HG03139 (cell line): ENCODE data around the gene C6orf58.
A peak's percentile ranks its signal among the peaks of the same experiment; 100 is the strongest.

ENCODE experiments used
- ATAC-seq: cut with Tn5 transposase; IDR thresholded peaks from one replicate; pipeline ENCODE4 v1.9.1; 2021; ENCODE audit not compliant: unreplicated experiment

The C6orf58 gene

DNA sequence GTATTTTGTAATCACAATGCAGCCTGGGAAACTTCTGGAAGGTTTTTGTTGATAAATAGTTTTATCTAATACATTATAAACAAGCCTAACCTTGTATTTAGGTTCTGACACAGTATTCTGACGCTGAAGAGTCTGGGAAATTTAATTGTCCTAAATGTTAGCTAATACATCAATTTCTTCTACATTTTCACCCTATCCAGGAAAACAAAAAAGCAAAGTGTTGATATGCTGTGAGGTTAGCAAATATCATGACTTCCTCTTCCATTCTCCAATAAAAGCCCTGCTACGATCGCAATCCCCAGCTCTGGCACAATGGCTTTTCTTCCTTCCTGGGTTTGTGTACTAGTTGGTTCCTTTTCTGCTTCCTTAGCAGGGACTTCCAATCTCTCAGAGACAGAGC lies at the start of gene C6orf58:
Gene C6orf58, plus strand, starts transcription at position 301 of the 400 bp plus-strand sequence. Its CDS starts 12 bp downstream, at position 313.
- ATAC-seq: no peak

DNA sequence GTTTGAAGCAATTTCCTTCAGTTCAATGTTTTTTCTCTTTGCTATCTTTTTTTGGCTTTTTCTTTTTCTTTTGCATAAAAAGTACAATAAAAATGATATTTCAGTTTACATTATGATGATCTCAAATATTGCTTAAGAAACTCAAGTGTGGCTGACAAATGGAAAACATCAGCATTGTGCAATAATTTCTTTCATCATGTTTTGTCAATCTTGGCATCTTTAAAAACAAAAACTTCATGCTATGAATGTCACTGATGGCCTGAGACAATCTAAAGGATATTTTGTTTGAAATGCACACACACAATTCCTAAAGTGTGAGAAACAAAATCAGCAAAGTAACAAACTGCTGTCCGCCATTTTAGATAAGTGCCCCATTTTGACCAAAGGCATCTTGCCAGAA lies 44.0 kb upstream of the C6orf58 start:
- ATAC-seq: no peak

DNA sequence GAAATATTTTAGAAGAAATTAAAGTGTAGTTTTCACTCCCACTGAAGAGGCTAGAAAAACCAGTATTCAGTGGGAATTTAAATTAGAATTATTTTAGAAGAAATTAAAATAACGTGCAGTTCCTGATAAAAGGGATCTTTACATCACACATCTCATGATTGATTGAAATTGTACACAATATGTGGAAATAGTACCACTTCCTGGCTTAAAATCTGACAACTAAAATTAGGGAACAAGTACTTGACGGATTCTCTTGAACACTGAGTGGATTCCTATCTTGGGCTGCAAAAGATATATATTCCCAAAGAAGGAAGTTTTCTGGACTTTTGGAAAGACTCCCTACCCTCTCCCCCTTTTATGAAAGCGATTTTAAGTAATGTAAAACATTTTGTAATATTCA lies 43.2 kb upstream of the C6orf58 start:
- no peak for ATAC-seq

DNA sequence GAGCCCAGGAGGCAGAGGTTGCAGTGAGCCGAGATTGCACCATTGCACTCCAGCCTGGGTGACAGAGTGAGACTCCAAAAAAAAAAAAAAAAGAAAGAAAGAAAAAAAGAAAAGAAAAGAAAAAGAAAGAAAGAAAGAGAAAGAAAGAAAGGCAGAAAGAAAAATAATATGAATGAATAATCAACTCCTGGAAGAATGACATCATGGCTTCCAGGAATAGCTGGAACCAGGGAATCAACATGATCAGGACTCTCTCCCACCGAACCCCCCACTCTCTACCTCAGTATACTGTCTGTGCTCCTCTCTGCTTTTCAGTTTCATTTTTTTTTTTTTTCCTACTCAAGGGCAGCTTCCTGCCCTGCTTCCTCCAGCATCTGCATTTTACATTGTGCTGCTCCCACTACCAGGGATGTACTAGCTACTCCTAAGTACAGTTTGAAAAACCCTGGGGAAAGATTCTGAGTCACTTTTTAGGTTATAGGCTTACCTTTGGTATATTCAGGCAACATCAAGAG lies 38.2 kb upstream of the C6orf58 start:
- ATAC-seq: no peak

DNA sequence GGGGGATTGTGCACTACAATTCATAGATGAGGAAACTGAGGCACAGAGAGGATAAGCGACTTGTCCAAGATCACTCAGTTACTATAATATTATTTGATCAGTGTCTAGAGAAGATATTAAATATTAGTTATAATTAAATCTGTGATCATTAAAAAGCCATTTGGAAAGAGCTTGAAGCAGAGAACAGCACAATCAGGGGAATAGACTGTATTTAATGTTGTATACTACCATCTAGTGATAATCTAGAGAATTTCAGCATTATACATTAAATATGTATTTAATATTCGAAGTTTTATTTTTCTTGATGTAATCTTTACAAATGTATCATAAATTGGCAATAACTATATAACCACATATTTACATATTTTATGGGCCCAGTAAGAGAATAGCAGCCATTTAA lies 37.7 kb upstream of the C6orf58 start:
- no peak for ATAC-seq

DNA sequence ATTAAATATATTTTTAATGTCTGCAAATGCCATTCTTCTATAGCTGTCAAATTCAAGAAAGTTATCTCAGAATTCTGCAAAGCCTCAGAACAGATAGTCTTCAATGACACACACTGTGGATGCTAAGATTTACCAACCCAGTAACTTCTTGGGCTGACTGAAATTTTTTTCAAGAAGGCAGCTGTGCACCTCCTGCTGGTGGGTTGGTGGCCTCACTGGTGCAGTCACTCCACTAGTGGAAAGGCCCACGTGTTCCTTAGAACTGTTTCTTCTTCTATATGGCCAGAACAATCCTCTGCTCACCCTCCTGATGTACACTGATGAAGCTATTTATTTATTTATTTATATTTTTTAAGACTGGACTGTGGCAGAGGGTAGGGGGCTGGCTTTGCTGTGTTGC lies 29.8 kb upstream of the C6orf58 start:
- ATAC-seq: no peak

DNA sequence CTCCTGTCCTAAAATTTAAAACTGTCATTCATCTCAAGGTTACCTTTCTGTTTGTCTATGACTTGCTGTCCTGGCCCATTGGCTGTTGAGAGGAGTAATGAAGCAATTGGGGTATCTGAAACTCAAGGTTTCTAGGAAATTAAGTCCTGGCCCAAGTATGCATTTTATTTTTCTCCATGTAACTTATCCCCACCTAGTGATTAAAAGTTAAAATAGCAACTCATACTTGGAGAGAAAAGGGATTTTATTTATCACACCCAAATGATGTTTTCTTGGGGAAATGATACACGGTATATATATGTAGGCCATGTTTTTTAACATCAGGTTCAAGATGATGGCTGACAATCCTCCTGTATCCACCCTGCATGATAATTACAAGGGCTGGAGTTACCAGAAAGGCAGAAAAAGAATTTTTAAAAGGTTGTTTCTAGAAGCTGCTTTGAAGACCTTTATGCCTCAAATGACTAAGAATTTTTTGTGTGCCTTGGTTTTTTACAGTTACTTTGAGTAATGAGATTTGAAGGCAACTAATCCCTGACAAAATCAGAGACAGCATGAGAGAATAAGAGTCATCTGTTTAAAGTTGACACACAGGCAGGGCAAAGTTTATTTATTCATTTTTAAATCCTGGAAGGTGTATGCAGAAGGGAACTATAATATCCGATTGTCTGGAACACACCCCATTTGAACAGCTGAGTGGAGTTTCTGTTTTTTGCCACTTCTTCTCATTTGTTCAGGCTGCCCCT lies 28.9 kb upstream of the C6orf58 start:
- ATAC-seq: no peak

DNA sequence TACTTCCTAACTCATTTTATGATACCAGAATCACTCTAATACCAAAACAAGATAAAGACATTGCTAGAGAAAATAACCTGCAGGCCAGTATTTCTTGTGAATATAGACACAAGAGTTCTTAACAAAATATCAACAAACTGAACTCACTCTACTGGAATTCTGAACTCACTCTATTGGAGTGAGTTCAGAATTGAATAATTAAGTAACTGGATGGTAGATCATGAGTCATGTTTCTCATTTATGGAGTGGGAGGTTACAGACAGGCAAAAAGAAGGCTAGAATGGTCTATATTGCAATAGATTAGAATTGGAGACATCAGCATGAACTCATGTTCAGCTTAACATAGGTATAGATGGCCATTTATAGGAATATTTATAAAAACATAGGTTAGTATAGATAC lies 26.6 kb upstream of the C6orf58 start:
- no peak for ATAC-seq

DNA sequence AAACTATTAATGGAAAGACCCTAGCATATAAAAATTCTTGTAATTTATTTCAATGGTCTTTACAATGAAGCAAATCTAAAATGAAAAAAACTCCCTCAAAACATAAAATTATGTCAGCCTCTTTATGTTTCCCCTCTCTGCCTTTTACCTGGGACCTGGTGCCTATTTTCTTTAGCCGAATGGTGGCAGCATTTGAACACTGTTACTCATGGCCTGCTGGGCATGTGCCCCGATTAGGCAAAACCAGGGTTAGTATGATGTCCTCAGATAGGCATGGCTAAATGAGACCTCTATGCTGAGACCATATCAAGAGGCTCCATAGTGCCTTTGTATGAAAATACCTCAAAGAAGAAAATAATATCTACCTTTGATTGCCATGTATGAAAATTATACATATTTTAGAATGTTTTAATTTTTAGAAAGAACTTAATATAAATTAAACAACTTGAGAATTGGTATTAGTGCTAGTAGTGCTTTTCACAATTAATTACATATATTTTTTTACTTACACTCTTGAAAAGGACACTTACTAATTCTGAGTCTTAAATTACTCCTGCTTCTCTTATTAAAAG lies 22.5 kb upstream of the C6orf58 start:
- ATAC-seq: peak; percentile 64

DNA sequence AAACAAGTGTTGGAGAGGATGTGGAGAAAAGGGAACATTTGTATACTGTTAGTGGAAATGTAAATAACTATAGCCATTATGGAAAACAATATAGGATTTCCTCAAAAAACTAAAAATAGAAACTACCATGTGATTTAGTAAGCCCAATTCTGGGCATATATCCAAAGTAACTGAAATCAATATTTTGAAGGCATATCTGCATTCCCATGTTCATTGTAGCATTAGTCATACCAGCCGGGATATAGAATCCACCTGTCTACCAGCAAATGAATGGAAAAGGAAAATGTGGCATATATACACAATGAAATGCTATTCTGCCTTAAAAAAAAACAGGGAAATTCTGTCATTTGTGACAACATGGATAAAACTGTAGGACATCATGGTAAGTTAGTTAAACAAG lies 15.3 kb upstream of the C6orf58 start:
- ATAC-seq: no peak

DNA sequence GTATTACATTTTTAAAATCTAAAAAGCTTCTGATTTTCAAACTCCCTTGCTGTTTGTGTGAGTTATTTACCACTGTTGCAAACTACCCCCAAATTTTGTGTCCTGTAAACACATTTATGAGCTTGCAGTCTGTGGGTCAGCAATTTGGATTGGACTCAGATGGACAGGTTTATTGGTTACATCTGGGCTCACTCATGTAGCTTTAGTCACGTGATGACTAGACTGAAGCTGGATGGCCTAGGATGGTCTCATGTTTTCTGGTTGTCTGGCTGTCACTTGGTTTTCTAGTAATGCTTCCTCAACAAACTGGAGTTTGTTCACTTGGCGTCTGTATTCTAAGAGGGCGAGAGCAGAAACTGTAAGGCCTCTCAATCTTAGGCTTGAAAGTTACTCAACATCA lies 12.2 kb upstream of the C6orf58 start:
- no peak for ATAC-seq

DNA sequence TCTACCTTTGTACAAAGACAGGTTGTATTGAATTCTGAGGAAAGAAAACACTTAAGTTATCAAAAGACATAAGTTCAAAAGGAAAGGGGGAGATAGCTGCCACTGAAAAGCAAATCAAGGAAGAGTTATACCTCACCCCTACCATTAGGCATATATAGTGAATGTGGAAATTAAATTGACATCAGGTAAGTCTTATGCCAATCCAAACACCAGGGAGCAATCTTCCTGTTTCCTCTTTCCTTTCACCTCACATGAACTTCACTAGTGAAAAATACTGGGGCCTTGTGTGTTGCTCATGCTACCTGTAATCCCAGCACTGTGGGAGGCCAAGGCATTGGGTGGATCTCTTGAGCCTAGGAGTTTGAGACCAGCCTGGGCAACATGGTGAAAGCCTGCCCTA lies 10.9 kb upstream of the C6orf58 start:
- no peak for ATAC-seq

DNA sequence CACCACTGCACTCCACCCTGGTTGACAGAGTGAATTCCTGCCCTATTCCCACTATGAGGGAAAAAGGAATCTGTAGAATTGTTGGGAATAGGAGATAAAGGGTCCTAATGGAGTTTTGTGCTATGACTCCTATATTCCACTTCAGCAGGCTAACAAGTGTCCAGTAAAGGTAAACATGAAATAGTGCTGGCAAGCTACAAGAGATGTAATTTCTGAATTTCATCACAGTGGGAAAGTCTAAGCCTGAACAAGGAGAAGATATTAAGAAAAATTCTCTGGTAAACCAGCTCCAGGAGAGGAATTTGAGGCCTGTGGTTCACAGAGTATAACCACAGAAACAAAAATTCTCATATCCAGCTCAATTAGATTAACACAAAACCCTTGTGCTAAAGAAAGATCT lies 10.3 kb upstream of the C6orf58 start:
- no peak for ATAC-seq

DNA sequence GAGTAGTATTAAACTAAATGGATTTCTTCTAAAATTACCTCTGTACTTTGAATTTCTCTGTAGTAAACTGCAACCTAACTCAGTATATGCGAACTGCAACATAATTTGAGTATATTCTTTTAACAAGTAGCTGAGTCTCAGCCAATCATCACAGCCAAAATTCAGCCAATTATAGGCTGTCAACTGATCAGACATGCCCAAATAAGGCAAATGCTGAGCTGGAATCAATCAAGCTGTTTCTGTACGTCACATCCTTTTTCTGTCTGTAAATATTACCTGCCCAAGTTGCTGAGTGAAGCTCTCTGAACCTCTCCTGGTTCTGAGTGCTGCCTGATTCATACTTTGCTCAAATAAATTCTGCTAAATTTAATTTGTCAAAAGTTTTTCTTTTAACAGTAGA lies 9.5 kb upstream of the C6orf58 start:
- no peak for ATAC-seq

DNA sequence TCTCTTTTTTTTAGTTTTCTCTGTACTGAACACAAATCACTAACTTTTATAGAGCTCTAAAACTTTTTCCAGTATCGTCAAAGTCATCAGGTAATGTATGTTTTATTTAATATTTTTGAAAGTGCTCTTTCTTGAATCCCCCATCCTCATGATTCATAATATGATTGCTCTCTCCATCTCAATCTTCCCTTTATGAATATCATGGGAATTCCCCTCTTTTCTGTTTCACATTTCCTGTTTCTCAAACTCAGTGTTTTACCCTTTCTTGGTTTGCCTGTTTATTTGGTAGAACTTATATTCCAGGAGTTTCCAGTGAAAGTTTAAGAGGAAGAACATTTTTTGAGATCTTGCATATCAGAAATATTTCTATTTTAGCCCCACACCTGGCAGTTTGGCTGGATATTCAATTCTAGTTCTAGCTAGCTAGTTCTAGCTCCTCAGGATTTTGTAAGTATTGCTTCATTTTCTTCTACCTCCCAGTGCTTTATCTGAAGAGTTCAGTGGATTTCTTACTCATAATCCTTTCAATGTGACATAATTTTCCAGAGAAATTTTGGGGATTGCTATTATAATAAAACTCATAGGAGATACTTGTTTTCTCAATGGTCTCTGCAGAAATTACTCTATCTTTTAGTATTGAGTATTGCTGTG lies 6.1 kb upstream of the C6orf58 start:
- peak; percentile 77 for ATAC-seq

DNA sequence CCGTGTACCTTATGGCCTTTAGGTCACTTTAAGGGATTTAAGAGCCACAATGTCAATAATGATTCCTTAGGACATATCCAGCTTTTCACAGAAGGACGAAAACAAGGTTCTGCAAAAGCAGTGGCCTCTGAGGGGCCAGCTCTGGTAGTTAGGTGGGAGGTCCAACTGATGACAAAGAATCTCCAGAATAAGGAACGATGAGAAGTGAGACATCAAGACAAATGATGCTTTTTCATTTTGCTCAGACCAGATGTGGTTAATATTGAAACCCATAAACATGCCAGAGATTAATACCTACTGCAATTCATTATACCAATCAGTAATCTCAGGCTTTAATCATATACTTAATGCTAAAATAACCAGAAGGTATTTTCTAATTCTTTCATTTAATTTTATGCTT lies 1.9 kb downstream of the C6orf58 start:
- no peak for ATAC-seq

DNA sequence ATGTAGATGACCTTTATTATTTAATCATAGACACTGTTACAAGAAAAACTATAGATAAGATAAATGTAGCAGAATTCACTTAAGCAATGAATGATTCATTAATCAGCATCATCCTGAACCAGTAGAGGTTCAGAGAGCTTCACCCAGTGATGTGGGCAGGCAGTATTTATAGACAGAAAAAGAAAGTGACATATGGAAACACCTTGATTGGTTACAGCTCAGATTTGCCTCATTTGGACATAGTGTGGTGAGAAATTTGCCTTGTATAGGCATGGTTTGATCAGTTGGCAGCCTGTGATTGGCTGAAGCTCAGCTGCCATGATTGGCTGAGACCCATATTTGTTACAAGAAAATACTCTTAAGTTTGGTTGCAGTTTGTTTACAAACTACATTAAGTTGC lies 4.6 kb downstream of the C6orf58 start:
- no peak for ATAC-seq

DNA sequence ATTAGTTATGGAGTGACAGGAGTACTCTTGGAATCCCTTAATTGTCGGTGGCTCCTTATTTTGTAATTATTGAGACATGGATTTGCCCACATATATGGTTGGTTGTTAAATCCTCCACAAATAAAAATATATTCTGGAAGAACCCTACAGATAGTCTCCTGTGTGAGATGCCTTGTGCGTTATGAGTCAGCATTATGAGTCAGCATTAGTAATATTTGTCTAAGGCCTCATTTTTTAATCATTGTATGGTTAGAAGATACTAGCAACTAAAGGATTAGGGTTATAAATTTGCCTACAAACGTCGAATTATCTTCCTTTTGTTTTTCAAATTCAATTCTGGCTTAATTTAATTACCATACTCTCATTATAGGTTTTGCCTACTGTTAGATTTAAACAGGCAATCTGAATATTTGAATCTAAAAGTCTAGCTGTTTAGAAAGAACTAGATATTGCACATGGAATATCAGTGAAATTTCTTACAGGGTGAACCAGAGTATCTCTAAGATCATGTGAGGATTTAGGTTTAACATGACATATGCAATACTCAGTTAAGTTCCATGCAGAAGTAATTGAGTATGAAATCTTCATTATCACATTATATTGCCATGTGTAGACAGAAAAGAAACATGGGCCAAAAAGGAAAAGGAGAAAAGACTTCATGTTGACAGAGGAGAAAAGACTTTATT lies 5.9 kb downstream of the C6orf58 start:
- ATAC-seq: no peak

DNA sequence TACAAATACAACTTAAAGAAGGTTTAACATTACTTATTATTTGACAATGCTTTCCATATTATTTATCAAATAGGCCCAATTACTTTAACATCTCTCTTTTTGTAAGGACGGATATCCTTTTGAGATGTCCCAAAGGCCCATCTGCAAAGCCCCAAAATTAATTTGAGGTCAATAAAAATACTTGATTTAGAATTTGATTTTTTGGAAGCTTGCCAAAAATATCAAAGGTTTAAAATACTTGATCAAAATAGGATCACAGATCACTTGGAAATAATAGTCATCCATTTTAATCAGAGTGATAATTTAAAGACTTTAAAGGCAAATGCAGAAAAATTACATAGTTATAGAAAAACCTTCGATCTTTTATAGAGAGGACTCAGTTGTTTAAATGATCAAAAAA lies 8.1 kb downstream of the C6orf58 start:
- ATAC-seq: no peak

DNA sequence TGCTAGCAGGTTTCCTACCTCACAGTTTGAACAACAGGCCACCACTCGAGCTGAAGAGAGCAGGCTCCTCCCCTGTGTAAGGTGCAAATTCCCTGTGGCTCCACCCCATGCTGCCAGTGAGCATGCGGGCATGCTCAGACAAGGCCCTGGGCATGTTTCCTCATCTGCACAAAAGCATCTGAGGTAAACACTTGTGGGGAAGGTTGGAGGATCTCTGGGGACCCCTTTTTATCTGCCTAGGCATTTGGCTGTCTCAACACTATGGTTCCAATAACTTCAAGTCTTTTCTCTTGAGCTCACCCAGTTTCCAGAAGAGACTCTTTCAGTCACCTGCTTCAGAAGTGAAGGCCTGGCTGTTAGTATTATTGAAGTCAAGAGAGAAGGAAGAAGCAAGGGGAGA lies 9.4 kb downstream of the C6orf58 start:
- no peak for ATAC-seq

DNA sequence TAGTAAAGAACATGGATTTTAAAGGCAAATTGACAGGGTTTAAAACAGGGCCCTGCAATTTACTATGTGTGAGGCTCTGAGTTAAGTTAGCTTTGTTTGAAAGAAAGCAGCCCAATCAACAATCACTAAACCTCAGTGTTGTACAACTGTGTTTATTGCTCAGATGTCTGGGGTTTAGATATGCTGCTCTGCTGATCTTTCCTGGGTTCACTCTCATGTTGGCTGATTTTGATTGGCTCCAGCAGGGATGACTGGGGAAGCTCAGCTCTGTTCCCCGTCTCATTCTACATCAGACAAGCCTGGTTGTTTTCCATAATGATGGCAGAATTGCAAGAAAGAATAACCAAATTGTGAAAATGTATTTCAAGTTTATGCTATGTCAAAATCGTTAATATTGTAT lies 10.9 kb downstream of the C6orf58 start:
- no peak for ATAC-seq

DNA sequence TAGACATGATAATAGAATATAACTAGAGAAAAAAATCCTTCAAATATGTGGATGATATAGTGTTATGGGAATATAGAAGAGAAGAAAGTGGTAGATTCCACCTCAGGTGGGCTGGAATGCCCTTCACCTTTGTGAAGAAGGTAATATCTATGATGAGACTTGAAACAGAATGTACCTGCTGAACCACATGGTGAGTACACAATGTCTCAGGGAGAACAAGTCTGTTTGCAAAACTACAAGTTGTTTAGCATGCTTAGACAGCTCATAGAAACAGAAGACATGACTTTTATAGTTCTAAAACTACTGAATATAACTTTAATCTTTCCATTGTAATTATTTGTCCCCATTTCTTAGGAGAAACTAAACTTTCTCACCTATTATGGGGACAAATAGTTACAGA lies 12.2 kb downstream of the C6orf58 start:
- ATAC-seq: no peak
